OCI-LY7 (cell line): Measurements from ENCODE around the gene TMA16.

Experiments
- CTCF ChIP-seq: fragments of 200-600 bp; sonication (generic); conservative IDR thresholded peaks from 2 replicates; pipeline ENCODE4 v1.5.1; 2014; ENCODE audit warnings: mild to moderate bottlenecking, antibody characterized with exemption, low read length, moderate library complexity, mixed read lengths
- EZH2phosphoT487 ChIP-seq: fragments of 200-600 bp; sonication (generic); IDR thresholded peaks from 2 replicates; pipeline ENCODE4 v1.6.1; 2018; ENCODE audit warnings: low read depth, borderline replicate concordance, mild to moderate bottlenecking, mixed run types, antibody characterized with exemption, low read length, moderate library complexity, mixed read lengths

- TF ChIP-seq CTCF, result peak; percentile 99
- no peak for TF ChIP-seq EZH2phosphoT487
Measured at GRCh38 chr4:163544407-163545038, 50.0 kb downstream of the TMA16 start.
